ENCODE data around the gene MEX3D.

The MEX3D gene

DNA sequence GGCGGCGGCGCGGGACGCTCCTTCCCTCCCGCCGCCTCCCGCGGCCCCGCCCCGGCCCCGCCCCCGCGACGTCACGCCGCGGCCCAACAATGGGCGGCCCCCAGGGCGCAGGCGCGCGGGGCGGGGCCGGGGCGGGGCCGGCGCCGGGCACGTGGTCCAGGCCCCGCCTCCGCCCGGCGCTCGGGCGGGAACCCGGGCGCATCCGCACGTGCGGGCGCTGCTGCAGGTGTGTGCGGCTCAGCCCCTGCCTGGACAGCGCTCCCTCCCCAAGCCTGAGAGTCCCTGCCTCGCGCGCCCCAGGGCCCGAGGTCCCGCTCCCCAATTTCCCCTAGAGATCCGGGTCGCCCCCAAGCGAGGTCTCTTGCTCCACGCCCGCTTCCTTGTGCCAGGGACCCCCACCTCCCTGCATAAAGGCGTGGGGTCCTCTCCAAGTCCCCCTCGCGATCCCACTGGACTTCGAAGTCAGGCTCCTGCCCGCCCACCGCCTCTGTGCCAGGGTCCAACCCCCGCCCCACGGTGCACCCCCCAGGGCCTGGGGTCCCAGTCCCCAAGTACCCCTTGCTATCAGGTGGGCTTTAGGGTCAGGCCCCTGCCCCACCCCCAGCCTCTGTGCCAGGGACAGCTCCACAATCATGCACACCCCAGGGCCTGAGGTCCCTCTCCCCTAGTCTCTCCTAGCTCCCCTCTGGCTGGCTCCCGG lies at the start of gene MEX3D:
TSS of gene MEX3D (minus strand) at position 6 of the 700 bp plus-strand sequence. CDS start 267 bp downstream, outside the sequence.
- CTCF ChIA-PET = interaction anchor here (1.1 kb wide), 1 partner anchor 23 kb away, joined by 3 read pairs; no protein-coding TSS in a partner anchor
- POLR2A ChIA-PET (ENCODE audit: low non-redundant PET) = no interaction called here
- peak; percentile 94 for DNase-seq (ENCODE audit: low spot score)
- TF ChIP-seq, protein P1, sequence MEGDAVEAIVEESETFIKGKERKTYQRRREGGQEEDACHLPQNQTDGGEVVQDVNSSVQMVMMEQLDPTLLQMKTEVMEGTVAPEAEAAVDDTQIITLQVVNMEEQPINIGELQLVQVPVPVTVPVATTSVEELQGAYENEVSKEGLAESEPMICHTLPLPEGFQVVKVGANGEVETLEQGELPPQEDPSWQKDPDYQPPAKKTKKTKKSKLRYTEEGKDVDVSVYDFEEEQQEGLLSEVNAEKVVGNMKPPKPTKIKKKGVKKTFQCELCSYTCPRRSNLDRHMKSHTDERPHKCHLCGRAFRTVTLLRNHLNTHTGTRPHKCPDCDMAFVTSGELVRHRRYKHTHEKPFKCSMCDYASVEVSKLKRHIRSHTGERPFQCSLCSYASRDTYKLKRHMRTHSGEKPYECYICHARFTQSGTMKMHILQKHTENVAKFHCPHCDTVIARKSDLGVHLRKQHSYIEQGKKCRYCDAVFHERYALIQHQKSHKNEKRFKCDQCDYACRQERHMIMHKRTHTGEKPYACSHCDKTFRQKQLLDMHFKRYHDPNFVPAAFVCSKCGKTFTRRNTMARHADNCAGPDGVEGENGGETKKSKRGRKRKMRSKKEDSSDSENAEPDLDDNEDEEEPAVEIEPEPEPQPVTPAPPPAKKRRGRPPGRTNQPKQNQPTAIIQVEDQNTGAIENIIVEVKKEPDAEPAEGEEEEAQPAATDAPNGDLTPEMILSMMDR (conservative IDR thresholded peaks at IDR 0.05; ENCODE audit: low read depth) = no peak
- peak within 1 kb of the TSS; percentile 89 for H3K27ac ChIP-seq

DNA sequence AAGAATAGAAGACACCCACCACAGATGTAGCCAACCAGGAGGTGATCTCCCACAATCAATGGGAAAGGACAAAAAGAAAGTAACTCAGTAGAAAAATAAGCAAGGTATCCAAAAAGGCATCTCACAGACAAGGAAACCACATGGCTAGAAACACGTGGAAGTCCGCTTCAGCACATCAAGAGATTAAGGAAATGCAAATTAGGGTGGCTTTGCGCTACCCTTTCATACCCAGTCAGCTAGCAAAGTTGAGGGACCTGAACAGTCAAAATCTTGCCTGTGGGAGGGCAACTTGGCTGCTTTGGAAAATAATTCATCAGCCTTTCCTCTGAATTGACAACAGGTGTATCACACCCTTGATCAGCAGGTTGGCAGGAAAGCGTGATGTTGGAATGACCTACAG lies 48.8 kb upstream of the MEX3D start:
- ChIA-PET POLR2A (ENCODE audit: low non-redundant PET) (no interaction called here), CTCF (interaction anchor here (0.6 to 1.0 kb wide), 2 partner anchors 26 to 71 kb away, joined by 3 to 5 read pairs; no protein-coding TSS in a partner anchor)
- TF ChIP-seq, protein P1 (conservative IDR thresholded peaks at IDR 0.05; ENCODE audit: low read depth) = no peak
- H3K27ac ChIP-seq = peak overlapping the region; percentile 41
- DNase-seq (ENCODE audit: low spot score) = no peak

DNA sequence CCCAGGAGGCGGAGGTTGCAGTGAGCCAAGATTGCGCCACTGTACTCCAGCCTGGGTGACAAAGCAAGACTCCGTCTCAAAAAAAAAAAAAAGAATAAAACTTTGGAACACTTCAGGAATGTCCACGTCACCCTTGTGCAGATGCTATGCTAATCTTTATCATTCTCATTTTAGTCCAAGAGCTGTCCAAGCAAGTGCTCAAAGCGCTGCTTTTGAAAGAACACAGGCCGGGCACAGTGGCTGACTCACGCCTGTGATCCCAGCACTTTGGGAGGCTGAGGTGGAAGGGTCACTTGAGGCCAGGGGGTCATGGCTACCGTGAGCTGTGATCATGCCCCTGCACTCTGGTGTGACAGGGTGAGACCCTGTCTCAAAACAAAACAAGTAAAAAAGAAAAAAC lies 48.3 kb upstream of the MEX3D start:
- DNase-seq (ENCODE audit: low spot score) = no peak
- ChIA-PET CTCF (interaction anchor here (0.6 to 1.0 kb wide), 2 partner anchors 26 to 70 kb away, joined by 3 to 5 read pairs; no protein-coding TSS in a partner anchor), POLR2A (ENCODE audit: low non-redundant PET) (no interaction called here)
- TF ChIP-seq, protein P1 (conservative IDR thresholded peaks at IDR 0.05; ENCODE audit: low read depth) = no peak
- 0 out of 2 replicates have a peak overlapping the region, but pooled peaks have one; percentile 27 for H3K27ac ChIP-seq

DNA sequence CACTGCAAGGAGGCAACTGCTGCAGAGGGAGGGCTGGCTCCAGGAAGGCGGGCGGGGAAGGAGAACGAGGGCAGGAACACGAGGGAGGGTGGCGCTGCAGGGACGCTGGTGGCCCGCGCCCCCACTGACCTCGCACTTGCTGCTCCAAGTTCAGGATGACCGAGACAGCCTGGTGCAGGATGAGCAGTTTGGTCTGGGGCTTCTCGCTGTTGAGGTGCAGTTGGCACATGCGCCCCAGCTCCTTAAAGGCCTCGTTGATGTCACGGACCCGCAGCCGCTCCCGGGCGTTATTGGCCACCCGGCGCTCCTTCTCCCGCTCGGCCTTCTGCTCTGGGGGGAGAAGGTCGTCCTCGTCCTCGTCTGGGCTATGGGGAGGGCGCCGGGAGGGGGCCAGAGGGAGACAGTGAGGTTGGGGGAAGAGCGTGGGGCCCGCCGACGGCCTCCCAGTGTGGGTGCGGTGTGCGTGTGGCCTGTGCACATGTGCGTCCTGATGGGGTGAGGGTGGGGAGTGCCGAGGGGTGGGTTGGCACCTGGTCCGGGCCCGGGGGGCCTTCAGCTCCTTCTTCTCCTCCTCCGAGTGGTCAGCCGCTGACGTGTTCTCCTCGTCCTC lies 47.1 kb upstream of the MEX3D start:
- ChIA-PET CTCF (no interaction called here), POLR2A (ENCODE audit: low non-redundant PET) (interaction anchor here (0.5 kb wide), 1 partner anchor 9 kb away, joined by 3 read pairs; no protein-coding TSS in a partner anchor)
- no peak overlapping the region for H3K27ac ChIP-seq
- DNase-seq (ENCODE audit: low spot score) = no peak
- TF ChIP-seq, protein P1 (conservative IDR thresholded peaks at IDR 0.05; ENCODE audit: low read depth) = no peak

DNA sequence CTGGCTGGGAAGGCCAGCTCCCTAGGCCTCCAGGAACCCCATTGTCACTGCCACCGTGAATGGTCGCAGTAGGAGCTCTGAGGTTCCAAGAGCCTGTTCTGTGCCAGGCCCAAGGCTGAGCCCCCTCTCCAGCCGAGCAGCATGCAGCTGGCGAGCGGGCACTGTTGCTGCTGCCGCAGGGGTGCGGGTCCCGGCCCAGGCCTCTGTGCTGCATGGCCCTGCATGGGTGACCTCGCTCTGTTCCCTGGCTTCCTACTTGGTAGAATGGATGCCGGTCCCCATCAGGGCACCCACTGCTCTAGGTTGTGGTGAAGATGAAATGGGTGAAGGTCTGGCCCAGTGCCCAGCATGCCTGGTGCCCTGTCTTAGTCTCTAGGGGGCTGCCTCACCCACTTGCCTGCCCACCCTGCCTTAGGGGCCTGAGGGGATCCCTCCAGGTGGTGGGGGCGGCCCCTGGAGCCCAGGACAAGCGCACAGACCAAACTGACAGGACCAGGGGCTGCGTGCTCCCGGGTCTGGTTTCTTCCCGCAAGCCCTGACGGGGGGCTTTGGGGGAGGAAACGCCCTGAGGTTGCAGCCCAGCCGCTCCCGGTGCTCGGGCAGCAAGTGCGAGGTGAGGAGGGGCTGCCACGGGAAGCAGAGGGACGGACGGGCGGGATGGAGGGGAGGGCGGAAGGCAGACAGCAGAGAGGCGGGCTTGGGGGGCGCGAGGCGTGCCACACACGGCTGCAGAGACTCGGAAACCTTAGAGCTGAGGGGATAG lies 45.9 kb upstream of the MEX3D start:
- TF ChIP-seq, protein P1 (conservative IDR thresholded peaks at IDR 0.05; ENCODE audit: low read depth) = no peak
- ChIA-PET POLR2A (ENCODE audit: low non-redundant PET) (no interaction called here), CTCF (interaction anchor here (0.6 kb wide), 1 partner anchor 16 kb away, joined by 4 read pairs; no protein-coding TSS in a partner anchor)
- no peak for DNase-seq (ENCODE audit: low spot score)
- H3K27ac ChIP-seq = peak overlapping the region; percentile 22

DNA sequence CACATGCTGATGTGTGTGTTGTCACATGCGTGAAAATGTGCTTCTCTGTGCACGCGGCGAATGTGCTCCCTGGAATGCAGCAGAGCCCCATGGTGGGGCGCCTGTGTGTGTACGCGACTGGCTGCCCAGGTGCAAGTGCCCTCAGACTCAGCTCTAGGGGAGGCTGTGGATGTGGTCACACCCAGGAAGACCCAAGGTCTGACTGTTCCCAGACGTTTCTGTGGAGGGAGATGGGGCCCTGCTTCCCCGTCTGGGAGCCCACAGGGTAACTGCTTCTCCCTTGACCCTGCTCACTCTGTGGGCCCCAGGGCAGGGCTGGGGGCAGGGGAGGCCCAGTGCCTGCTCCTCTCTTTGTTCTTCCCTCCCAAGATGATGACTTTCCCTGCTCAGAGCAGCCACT lies 45.0 kb upstream of the MEX3D start:
- ChIA-PET CTCF (no interaction called here), POLR2A (ENCODE audit: low non-redundant PET) (no interaction called here)
- TF ChIP-seq, protein P1 (conservative IDR thresholded peaks at IDR 0.05; ENCODE audit: low read depth) = no peak
- no peak for DNase-seq (ENCODE audit: low spot score)
- H3K27ac ChIP-seq = peak overlapping the region; percentile 22

Measured in RWPE1 (cell line).